T47D (cell line): ENCODE results near the gene MIPEP.

Experiments used
- DNase-seq, 2 experiments: peaks; one replicate each; pipeline versions ENCODE4 v3.0.0 to v3.0.0-alpha.2; 2011 to 2012; ENCODE audit warnings: low read depth in 1 of 2, low spot score in 1 of 2
- JUND ChIP-seq: IDR thresholded peaks from 2 replicates; pipeline ENCODE4 v1.6.1; 2012; ENCODE audit warnings: low read depth
- in situ Hi-C: cut with HindIII; loops from 2 replicates; pipeline ENCODE4 v1.10.0; 2016; ENCODE audit warnings: low sequenced_read_pairs, low pct_unique_long_range_greater_than_20kb

The MIPEP gene

GRCh38 chr13:23789576-23790346 lies 99.4 kb downstream of the MIPEP start:
- no peak for DNase-seq
- no peak for TF ChIP-seq JUND
- in situ Hi-C loops = no loop called here

GRCh38 chr13:23788459-23788858 lies 100.7 kb downstream of the MIPEP start:
- no peak for DNase-seq
- TF ChIP-seq JUND = no peak
- in situ Hi-C loops = no loop called here

DNA sequence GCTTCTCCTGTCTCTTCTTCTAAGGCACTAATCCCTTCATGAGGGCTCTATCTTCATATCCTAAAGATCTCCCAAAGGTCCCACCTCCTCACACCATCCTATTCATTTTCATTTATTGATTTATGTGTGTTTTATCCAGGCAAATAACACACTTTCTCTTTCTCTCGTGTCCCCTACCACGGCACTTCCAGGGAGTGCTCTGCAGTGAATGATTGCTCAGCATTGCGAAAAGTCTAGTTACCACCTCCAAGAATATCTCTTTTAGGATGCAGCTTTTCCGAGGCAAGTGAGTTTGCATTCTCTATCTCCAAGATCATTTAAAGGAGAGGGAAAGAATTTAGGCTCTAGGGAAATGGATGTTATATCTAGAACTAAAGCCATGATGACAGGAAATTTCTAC lies 101.7 kb downstream of the MIPEP start:
- DNase-seq = no peak
- in situ Hi-C loops = no loop called here
- TF ChIP-seq JUND = no peak

GRCh38 chr13:23786607-23787006 lies 102.6 kb downstream of the MIPEP start:
- DNase-seq = no peak
- TF ChIP-seq JUND = no peak
- in situ Hi-C loops = no loop called here

- peak in 1 of 2 experiments; percentile 69 for DNase-seq
- in situ Hi-C loops = no loop called here
- TF ChIP-seq JUND = no peak
Observed at GRCh38 chr13:23778879-23779278, 110.3 kb downstream of the MIPEP start.

DNA sequence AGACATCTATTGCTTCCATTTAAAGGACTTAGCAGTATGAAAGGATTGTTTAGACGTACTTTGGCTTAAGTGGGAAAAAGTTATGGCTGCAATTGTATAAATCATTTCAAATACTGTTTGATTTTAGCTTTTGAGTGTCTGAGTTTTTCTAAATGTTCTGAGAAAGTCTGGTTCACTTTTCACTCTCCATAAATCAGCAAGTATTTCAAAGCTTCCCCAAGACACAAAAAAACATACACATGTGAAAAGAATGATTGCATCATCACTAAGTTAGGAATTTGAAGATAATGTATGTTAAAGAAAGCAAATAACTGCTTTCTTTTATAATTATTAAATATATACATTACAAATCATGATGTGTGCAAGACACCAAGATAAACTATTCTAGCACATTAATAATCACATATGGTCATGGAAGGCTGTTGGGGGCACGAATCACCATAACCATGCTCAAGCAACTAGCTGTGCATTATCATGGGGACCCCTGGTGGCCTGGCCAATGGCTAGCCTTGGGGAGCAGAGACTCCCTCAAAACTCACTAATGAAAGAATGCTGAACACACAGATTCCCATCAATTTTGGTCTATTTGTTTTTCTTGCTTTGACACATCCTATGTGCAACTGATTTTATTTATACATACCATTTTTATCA lies 111.1 kb downstream of the MIPEP start:
- no peak for TF ChIP-seq JUND
- DNase-seq = no peak
- in situ Hi-C loops = no loop called here

DNA sequence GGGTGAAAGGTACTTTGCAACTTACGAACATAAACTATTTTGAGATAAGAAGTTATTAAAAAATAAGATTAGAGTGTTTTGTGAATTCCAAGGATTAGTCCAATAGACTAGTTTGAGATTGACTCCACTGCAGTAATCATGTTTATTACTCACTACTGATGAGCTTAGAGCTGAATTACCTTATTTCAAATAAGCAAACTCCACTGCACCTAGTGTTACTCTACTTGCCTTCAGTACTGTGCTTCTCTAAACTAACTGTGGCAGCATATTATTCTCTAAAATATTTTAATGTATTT lies 111.7 kb downstream of the MIPEP start:
- no peak for TF ChIP-seq JUND
- DNase-seq = no peak
- in situ Hi-C loops = no loop called here

DNA sequence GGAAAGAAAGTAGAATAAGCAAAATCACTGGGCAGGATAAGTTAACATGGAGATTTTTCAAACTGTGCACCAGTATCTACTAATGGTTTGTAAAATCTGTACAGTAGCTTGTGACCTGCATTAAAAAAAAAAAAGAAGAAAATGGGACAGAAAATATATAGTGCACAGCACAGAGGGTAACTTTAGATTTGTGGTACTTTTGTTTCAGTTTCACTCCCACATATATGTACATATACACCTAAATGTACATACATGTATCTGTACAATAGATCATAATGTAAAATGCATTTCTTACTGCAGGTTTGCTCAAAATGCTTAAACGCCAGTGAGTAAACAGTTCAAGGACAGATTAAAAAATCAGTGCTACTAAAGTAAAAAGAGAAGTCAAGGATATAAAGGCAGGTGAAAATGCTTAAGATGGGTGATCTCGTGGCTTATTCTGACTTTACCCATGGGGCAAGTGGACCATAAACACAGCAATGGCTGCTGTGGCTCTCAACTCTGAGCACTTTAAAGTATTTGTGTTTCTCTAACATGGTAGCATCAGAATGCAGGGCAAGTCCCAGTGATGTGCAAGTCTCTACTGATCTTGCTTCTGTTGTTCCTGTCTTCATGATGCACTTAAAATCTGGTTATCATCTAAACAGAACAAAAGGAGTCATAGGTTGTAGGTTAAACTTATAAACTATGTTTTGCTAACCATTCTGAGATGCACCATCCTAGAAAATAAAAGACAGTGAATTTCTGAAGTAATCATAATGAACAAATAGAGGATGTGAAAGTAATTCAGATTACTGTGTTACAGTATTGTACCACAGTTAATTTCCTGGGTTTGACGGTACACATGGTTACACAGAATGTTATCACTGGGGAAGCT lies 112.3 kb downstream of the MIPEP start:
- no peak for DNase-seq
- no peak for TF ChIP-seq JUND
- in situ Hi-C loops = no loop called here

GRCh38 chr13:23772717-23773116 lies 116.5 kb downstream of the MIPEP start:
- TF ChIP-seq JUND = no peak
- in situ Hi-C loops = no loop called here
- no peak for DNase-seq

- in situ Hi-C loops = no loop called here
- no peak for TF ChIP-seq JUND
- DNase-seq = peak in 1 of 2 experiments; percentile 54
Observed at GRCh38 chr13:23771956-23772355, 117.2 kb downstream of the MIPEP start.

DNA sequence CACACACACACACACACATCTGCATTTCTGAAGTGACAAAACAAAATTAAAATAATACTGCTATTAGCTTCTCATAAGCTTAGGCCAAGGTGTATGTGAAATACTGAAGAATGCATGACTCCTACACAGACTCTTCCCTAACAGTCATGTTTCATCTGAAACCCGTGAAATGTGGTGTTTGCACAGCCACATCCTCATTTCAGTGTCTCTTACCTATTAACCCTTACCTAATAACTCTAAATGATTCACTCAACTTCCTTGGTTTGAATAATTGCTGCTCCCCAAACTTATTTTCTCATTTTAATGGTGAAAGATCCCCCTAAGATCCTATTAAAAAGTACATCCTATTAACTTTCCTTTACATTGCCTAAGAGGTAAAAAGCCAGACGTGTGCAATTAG lies 117.6 kb downstream of the MIPEP start:
- no peak for DNase-seq
- TF ChIP-seq JUND = no peak
- in situ Hi-C loops = no loop called here

DNA sequence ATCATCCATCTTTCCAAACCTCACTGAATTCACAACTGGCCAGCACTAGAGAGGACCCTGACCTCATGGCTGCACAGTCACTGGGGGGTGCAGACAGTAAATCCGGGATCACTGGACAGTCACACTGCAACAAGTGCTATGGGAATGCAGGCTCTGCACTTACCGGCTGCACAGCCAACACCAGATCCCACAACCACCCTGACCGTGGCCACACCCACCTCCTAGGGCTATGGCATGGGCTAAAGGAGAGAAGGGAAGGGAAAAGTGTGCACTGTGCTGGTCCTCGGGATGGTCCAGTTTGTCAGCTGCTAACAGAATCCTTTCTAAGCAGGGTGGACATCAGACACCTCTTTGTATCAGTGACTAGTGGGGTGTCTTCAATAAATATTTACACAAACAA lies 118.2 kb downstream of the MIPEP start:
- no peak for TF ChIP-seq JUND
- DNase-seq = no peak
- in situ Hi-C loops = no loop called here

GRCh38 chr13:23770428-23770827 lies 118.8 kb downstream of the MIPEP start:
- in situ Hi-C loops = no loop called here
- no peak for TF ChIP-seq JUND
- no peak for DNase-seq

DNA sequence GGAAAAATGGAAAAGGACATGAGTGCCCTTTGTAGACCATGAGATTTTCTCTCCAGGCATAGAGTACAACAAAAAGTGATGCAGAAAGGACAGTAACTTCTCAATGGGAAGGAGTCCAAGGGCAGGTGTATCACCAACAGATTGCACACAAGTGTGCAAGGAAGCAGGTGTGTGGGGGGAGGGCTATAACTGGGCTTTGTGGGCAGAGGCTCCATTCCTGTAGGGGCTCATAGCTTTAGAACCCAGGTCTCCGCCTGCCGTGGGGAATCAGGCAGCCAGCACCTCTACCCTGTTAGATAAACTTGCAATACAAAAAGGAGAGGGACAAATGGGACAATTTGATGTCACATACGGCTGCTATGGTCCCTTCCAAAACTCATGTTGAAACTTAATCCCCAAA lies 119.8 kb downstream of the MIPEP start:
- in situ Hi-C loops = no loop called here

More for the DNA sequence above, 119.8 kb downstream of the MIPEP start:
- no peak for DNase-seq
- no peak for TF ChIP-seq JUND
